GM12874 (cell line): ENCODE data around the gene MYO1F.

Experiments
- CTCF ChIP-seq: IDR thresholded peaks from 2 replicates; pipeline ENCODE4 v1.5.1; 2011; ENCODE audit warnings: low read depth, mild to moderate bottlenecking, control low read depth, low read length, moderate library complexity; ENCODE audit not compliant: insufficient read depth

The MYO1F gene

DNA sequence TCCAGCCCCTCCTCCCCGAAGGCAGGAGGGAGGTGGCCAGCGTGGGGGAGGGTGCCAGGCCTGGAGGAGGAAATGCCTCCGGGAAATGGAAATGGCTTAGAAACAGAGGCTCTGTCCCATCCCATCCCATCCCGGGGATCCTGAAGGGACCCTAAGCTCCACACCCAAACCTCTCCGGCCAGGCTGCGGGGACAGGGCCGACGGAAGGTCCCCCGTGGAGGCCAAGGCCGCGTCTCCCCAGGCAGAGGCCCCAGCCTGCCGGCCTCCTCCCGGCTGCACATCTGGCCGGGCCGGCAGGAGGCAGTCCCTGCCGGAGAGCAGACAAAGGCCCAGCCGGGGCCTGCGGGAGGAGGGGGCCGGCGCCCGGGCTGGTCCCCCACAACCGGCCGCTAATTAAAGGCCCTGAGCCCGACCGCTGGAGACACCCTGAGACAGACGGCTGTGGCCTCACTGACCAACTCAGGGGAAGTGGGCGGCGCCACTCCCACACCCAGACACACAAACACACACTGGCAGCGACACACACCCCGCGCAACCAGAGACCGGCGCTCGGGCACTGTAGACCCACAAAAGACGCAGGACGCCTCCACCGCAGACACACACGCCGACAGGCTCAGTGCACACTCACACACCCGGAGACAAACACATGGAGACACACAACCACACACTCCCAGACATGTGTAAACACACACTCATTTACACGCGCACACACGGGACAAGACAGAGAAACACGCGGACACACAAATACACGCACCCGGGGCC, 32.2 kb upstream of the MYO1F start:
- TF ChIP-seq CTCF: no peak

- no peak for TF ChIP-seq CTCF
Observed at GRCh38 chr19:8608941-8609278, 31.7 kb upstream of the MYO1F start.

DNA sequence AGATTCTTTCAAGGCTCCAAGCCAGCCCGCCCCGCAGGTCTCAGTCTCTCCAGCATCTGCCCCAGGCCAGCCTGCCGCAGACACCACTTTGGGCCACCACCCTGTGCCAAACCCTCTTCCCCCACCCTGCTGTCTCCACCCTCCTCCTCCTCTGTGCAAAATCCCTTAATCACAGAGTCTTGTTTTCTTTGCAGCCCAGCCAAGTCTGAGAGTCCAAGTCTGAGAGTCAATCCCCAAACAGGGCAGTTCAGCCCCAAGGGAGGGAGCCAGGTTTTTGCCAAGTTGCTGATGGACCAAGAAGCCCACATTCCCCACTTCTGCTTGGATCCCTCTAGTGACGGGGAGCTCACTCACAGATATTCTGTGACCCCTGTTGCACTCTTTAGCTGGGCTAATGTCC, 30.1 kb upstream of the MYO1F start:
- TF ChIP-seq CTCF: no peak

DNA sequence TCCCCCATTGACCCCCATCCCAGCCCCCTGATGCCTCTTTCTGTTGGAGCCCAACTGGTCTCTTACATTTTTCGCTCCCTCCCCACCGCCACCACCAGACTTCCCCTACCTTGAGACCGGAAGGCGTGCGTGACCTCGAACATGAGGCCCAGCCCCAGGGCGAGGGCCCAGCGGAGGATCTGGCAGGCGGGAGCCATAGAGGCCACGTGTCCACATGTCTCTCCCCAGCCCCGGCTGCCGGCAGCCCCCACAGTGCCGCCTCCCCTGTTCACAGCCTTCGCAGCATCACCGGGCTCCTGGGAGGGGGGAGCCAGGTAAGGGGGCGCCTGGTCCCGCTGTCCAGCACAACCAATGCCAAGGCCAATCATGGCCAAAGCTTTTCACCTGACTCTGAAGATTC, 28.3 kb upstream of the MYO1F start:
- no peak for TF ChIP-seq CTCF

DNA sequence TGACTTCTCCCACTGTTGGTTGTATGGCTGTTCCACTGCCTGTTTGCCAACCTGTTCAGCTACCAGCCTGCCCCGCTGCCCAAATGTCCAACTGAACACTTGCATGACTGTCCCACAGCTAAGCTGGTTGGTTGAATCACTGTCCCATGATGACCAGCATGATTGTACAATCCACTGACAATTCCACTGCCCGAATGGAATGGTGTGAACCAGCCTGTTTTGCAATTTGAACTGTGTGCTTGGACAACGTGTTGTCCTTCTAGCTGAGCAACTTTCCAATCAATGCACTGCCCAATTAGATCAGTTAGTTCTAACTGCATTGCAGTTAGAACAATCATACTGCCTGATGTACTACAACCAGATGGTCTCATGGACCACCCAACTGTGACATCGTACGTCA, 24.6 kb upstream of the MYO1F start:
- TF ChIP-seq CTCF: no peak

DNA sequence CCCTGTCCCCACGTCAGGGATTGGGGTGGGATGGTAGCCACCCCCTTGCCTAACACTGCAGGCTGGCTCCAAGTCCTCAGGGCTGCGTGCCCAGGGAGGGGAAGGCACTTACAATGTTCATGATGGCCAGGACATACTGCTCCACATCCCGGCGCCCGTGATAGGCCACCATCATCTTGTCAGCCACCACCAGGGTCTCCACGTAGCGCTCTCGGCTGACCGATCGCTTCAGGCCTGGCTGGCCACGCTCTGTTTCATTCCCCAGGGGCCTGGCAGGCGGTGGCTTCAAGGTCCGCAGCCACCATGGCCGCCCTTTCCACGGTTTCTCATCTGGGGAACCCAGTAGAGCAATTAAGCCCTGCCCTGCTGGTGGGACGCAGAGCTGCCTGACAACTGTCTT, 23.6 kb upstream of the MYO1F start:
- no peak for TF ChIP-seq CTCF

DNA sequence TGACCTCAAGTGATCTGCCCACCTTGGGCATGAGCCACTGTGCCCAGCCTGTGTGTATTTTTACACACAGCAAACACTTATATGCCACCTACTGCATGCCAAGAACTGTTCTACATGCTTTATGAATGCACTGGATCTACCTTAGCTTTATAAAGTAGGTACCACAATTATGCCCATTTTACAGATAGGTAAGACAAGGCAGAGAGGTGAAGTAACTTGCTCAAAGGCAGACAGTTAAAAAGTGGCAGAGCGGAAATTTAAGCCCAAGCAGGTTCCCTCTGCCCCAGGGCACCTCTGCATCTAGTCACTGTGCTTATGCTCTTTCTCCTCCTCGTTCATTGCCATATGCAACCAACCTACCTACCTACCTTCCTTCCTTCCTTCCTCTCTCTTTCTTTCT, 22.8 kb upstream of the MYO1F start:
- no peak for TF ChIP-seq CTCF
